Measurements from ENCODE around the gene RASGRF1. TPM values are rescaled to one million over a fixed set of nuclear protein-coding genes. Genes with fewer than 3 reads are reported as not detected.
"Not testable (repeated sequence)": the region's sequence is repeated elsewhere in the genome, so short reads cannot be mapped to it uniquely, and the experiment has no call there.

RASGRF1 gene
- total and polyA plus RNA-seq, 2 donors (not counting 1 experiment from before 2014, with no cell fraction given), result 0.09 TPM; not detected in 1

DNA sequence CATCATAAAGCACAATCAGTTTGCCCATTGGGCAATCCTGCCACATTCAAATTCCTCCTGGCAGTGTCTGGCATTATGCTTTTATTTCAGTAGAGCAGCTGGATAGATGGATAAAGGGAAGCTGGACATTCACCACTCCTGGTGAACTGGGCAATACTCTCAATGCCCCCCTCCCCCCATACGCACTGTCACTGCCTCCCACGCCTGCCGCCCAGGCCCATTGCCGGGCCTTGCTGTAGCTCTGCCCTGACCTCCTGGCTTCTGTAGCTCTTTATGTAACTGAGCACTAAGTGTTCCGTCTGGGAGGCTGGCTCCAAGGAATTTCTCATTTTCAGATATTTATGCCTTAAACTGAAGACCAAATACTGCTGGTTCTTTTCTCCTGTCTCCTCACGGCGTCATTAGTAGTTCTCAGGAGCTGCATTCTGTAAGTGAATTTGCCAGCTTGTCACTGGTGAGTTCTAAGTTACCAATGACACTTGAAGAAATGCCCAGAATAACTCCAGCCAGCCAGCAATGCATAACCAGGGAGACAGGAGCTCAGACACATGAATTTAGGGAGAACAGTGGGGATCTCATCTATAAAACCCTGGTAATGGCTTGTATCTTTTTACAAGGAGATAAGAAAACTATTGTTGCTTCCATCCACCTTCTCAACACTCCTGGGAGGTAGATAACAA lies 25.5 kb upstream of the RASGRF1 start:
- Histone ChIP-seq H3K36me3 (ENCODE audit: control insufficient read depth, insufficient read depth, low read length) (no peaks in the 10 kb centered on the region), H2AFZ (ENCODE audit: low read length) (no peak overlapping the region), H3K4me1 (ENCODE audit: control insufficient read depth, extremely low read depth, insufficient read depth, low read length) (no peaks in the 10 kb centered on the region), H3K4me2 (ENCODE audit: extremely low read depth, insufficient read depth, low read length) (no peak overlapping the region), H3K9me3 (ENCODE audit: control insufficient read depth, insufficient read depth, low read depth, low read length) (no peaks in the 10 kb centered on the region), H3K4me3 (replicated peaks in 1 of 4; ENCODE audit: control extremely low read depth in 1 of 4, insufficient read depth in 1 of 4, low read depth in 3 of 4, low read length in 4 of 4) (no peak overlapping the region), H3K9ac (ENCODE audit: insufficient read depth, low read length) (no peak overlapping the region), H3K27me3 (ENCODE audit: control insufficient read depth, insufficient read depth, low read length) (no peaks in the 10 kb centered on the region), H3K79me2 (ENCODE audit: control insufficient read depth, insufficient read depth, low read length) (no peaks in the 10 kb centered on the region), H3K27ac (ENCODE audit: insufficient read depth, low read length) (no peak overlapping the region), H4K20me1 (ENCODE audit: control insufficient read depth, extremely low read depth, insufficient read depth, low read length) (no peaks in the 10 kb centered on the region)
- no peak for TF ChIP-seq EZH2 (IDR thresholded peaks at IDR 0.05; ENCODE audit: low read length, missing control alignments)
- TF ChIP-seq, protein P1, sequence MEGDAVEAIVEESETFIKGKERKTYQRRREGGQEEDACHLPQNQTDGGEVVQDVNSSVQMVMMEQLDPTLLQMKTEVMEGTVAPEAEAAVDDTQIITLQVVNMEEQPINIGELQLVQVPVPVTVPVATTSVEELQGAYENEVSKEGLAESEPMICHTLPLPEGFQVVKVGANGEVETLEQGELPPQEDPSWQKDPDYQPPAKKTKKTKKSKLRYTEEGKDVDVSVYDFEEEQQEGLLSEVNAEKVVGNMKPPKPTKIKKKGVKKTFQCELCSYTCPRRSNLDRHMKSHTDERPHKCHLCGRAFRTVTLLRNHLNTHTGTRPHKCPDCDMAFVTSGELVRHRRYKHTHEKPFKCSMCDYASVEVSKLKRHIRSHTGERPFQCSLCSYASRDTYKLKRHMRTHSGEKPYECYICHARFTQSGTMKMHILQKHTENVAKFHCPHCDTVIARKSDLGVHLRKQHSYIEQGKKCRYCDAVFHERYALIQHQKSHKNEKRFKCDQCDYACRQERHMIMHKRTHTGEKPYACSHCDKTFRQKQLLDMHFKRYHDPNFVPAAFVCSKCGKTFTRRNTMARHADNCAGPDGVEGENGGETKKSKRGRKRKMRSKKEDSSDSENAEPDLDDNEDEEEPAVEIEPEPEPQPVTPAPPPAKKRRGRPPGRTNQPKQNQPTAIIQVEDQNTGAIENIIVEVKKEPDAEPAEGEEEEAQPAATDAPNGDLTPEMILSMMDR (conservative IDR thresholded peaks at IDR 0.05 in 1 of 2, IDR thresholded peaks at IDR 0.05 in 1 of 2; ENCODE audit: low read depth in 1 of 2, low read length in 2 of 2), result no peak
- DNase-seq (ENCODE audit: low read depth in 2 of 2), result no peak

DNA sequence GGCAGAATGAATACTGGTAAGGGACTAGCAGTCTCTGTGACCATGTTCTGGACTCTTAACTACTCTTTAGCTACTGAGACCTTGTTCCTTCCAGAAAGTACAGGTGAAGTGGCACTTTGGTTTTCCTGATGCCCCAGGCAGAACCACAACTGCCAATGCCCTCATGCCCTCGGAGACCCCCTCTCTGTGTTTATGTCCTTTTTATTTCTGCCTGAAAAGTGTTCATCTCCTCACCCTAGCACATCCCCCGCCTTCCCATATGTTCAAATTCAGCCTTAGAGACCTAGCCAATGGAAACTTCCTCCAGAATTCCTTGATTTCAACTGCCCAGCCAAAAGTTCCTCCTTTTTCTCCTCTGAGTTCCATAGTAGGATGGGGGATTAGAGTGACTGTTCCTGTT lies 23.3 kb upstream of the RASGRF1 start:
- no peak for DNase-seq (ENCODE audit: low read depth in 2 of 2)
- no peak overlapping the region for H3K4me3 ChIP-seq (replicated peaks in 1 of 4; ENCODE audit: control extremely low read depth in 1 of 4, insufficient read depth in 1 of 4, low read depth in 3 of 4, low read length in 4 of 4)
- H3K27me3 ChIP-seq (ENCODE audit: control insufficient read depth, insufficient read depth, low read length), result no peaks in the 10 kb centered on the region
- no peak overlapping the region for H3K9ac ChIP-seq (ENCODE audit: insufficient read depth, low read length)
- H2AFZ ChIP-seq (ENCODE audit: low read length), result no peak overlapping the region
- TF ChIP-seq, protein P1 (conservative IDR thresholded peaks at IDR 0.05 in 1 of 2, IDR thresholded peaks at IDR 0.05 in 1 of 2; ENCODE audit: low read depth in 1 of 2, low read length in 2 of 2), result no peak
- TF ChIP-seq EZH2 (IDR thresholded peaks at IDR 0.05; ENCODE audit: low read length, missing control alignments), result no peak
- no peak overlapping the region for H3K4me2 ChIP-seq (ENCODE audit: extremely low read depth, insufficient read depth, low read length)
- no peaks in the 10 kb centered on the region for H3K79me2 ChIP-seq (ENCODE audit: control insufficient read depth, insufficient read depth, low read length)
- no peaks in the 10 kb centered on the region for H3K36me3 ChIP-seq (ENCODE audit: control insufficient read depth, insufficient read depth, low read length)
- no peaks in the 10 kb centered on the region for H3K9me3 ChIP-seq (ENCODE audit: control insufficient read depth, insufficient read depth, low read depth, low read length)
- no peaks in the 10 kb centered on the region for H3K4me1 ChIP-seq (ENCODE audit: control insufficient read depth, extremely low read depth, insufficient read depth, low read length)
- H4K20me1 ChIP-seq (ENCODE audit: control insufficient read depth, extremely low read depth, insufficient read depth, low read length), result no peaks in the 10 kb centered on the region
- no peak overlapping the region for H3K27ac ChIP-seq (ENCODE audit: insufficient read depth, low read length)

DNA sequence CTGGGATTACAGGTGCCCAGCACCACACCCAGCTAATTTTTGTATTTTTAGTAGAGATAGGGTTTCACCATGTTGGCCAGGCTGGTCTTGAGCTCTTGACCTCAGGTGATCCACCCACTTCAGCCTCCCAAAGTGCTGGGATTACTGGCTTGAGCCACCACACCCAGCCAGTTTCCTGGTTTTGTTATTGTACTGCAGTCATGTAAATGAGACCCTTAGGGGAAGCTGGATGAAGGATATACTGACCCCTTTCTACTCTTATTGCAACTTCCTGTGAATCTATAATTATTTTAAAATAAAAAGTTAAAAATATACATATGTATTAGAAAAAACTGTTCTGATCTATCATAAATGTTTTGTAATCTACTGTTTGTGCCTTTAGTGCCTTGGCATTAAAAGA lies 20.8 kb upstream of the RASGRF1 start:
- not testable (repeated sequence) for H3K4me1 ChIP-seq (ENCODE audit: control insufficient read depth, extremely low read depth, insufficient read depth, low read length); H3K9me3 ChIP-seq (ENCODE audit: control insufficient read depth, insufficient read depth, low read depth, low read length); H3K4me2 ChIP-seq (ENCODE audit: extremely low read depth, insufficient read depth, low read length); H3K9ac ChIP-seq (ENCODE audit: insufficient read depth, low read length); H3K36me3 ChIP-seq (ENCODE audit: control insufficient read depth, insufficient read depth, low read length); H3K4me3 ChIP-seq (replicated peaks in 1 of 4; ENCODE audit: control extremely low read depth in 1 of 4, insufficient read depth in 1 of 4, low read depth in 3 of 4, low read length in 4 of 4); H4K20me1 ChIP-seq (ENCODE audit: control insufficient read depth, extremely low read depth, insufficient read depth, low read length); H3K79me2 ChIP-seq (ENCODE audit: control insufficient read depth, insufficient read depth, low read length); H3K27ac ChIP-seq (ENCODE audit: insufficient read depth, low read length); H2AFZ ChIP-seq (ENCODE audit: low read length); DNase-seq (ENCODE audit: low read depth in 2 of 2); H3K27me3 ChIP-seq (ENCODE audit: control insufficient read depth, insufficient read depth, low read length)
